Measurements from ENCODE around the gene SEPTIN10. TPM values are rescaled to one million over a fixed set of nuclear protein-coding genes. Genes with fewer than 3 reads are reported as not detected.

Gene SEPTIN10
- total and polyA plus RNA-seq, 2 donors (not counting 1 experiment from before 2014, with no cell fraction given): 0.28 TPM; not detected in 1

DNA sequence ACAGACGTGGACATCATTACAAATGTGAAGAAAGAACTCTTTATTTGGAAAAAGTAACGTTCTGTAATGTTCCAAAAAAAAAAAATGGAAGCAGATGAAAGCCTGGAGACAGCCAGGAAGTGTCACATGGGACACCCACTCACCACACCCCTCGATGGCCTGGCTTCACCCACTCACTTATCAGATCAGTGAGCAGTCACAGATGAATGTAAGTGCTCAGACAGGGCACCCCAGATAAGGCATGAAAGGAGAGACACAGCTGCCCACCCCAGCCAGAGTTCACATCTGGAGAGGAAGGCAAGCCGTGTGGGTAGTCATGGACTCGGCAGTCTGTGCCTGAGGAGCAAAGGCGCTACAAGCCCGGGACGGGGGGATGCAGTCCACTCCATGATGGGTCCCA is 105.2 kb downstream of the SEPTIN10 start:
- Mint-ChIP-seq H3K27me3 (peaks cover 9% of the 10 kb centered on the region), H3K9me3 (ENCODE audit: insufficient read depth) (no peaks in the 10 kb centered on the region), H3K27ac (no peak overlapping the region), H3K4me1 (no peaks in the 10 kb centered on the region), H3K4me3 (no peak overlapping the region)
- ChIA-PET CTCF (interaction anchor here (1.3 to 5.2 kb wide), 2 partner anchors 10 to 380 kb away, joined by 3 to 106 read pairs; partner anchors contain the start of gene SH3RF3), POLR2A (no interaction called here)
- H3K9me3 ChIP-seq (ENCODE audit: control extremely low read depth in 1 of 3, control insufficient read depth in 2 of 3, insufficient read depth in 1 of 3, low read length in 2 of 3): no peaks in the 10 kb centered on the region
- DNase-seq (no peak), ATAC-seq (ENCODE audit: low read depth) (no peak)
- WGBS (ENCODE audit: insufficient coverage): 80% methylated on average over 6 of the region's 8 CpGs
- no peak overlapping the region for H3K9ac ChIP-seq (ENCODE audit: low read length)
- TF ChIP-seq EZH2 (IDR thresholded peaks at IDR 0.05; ENCODE audit: borderline replicate concordance, insufficient read depth, low read depth, low read length, poor library complexity, severe bottlenecking): no peak
- TF ChIP-seq, protein P1, sequence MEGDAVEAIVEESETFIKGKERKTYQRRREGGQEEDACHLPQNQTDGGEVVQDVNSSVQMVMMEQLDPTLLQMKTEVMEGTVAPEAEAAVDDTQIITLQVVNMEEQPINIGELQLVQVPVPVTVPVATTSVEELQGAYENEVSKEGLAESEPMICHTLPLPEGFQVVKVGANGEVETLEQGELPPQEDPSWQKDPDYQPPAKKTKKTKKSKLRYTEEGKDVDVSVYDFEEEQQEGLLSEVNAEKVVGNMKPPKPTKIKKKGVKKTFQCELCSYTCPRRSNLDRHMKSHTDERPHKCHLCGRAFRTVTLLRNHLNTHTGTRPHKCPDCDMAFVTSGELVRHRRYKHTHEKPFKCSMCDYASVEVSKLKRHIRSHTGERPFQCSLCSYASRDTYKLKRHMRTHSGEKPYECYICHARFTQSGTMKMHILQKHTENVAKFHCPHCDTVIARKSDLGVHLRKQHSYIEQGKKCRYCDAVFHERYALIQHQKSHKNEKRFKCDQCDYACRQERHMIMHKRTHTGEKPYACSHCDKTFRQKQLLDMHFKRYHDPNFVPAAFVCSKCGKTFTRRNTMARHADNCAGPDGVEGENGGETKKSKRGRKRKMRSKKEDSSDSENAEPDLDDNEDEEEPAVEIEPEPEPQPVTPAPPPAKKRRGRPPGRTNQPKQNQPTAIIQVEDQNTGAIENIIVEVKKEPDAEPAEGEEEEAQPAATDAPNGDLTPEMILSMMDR (IDR thresholded peaks at IDR 0.05): no peak
- no peaks in the 10 kb centered on the region for H3K79me2 ChIP-seq (ENCODE audit: control insufficient read depth, insufficient read depth, low read length)
- no peak overlapping the region for H2AFZ ChIP-seq (ENCODE audit: insufficient read depth, low read depth, low read length, poor library complexity, severe bottlenecking)
- no peak overlapping the region for H3K27ac ChIP-seq (ENCODE audit: low read length in 2 of 2)
- no peaks in the 10 kb centered on the region for H3K36me3 ChIP-seq (replicated peaks in 1 of 2; ENCODE audit: control extremely low read depth in 1 of 2, control insufficient read depth in 1 of 2, extremely low read depth in 1 of 2, insufficient read depth in 2 of 2, low read length in 1 of 2)
- H4K20me1 ChIP-seq (ENCODE audit: control insufficient read depth, insufficient read depth, low read length, poor library complexity, severe bottlenecking): no peaks in the 10 kb centered on the region
- no peaks in the 10 kb centered on the region for H3K4me1 ChIP-seq (ENCODE audit: control insufficient read depth in 2 of 2, insufficient read depth in 2 of 2, low read length in 2 of 2)
- intact Hi-C loops (cut with micrococcal nuclease): no loop called here
- H3K4me3 ChIP-seq (ENCODE audit: control extremely low read depth in 1 of 5, extremely low read depth in 1 of 5, insufficient read depth in 1 of 5, low read depth in 2 of 5, low read length in 4 of 5): no peak overlapping the region
- H3K4me2 ChIP-seq (replicated peaks; ENCODE audit: low read depth, low read length, poor library complexity, severe bottlenecking): no peak overlapping the region
- no peaks in the 10 kb centered on the region for H3K27me3 ChIP-seq (replicated peaks in 1 of 4; ENCODE audit: control extremely low read depth in 1 of 4, control insufficient read depth in 3 of 4, insufficient read depth in 4 of 4, low read length in 3 of 4)

DNA sequence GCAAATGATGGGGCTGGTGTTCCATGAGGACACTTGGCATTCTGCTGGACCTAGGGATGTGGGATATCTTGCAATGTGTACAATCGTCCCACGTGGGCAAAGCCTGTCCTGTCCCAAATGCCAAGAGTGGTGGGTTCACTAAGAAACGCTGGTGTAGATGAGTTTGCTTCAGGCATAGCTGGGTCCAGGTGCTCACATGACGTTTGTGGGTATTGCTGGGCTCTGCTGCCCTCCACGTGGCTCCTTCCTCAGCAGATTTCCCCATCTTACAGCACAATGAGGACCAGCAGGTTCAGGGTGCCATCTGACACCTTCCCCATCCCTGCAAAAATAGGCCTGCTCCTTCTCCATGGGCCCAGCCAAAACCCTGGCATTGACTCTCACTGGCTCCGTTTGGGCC is 105.9 kb downstream of the SEPTIN10 start:
- no peak for ATAC-seq (ENCODE audit: low read depth)
- H3K27ac ChIP-seq (ENCODE audit: low read length in 2 of 2): no peak overlapping the region
- no peaks in the 10 kb centered on the region for H3K9me3 ChIP-seq (ENCODE audit: control extremely low read depth in 1 of 3, control insufficient read depth in 2 of 3, insufficient read depth in 1 of 3, low read length in 2 of 3)
- H3K4me2 ChIP-seq (replicated peaks; ENCODE audit: low read depth, low read length, poor library complexity, severe bottlenecking): no peak overlapping the region
- H3K4me3 Mint-ChIP-seq: no peak overlapping the region
- no peak overlapping the region for H3K4me3 ChIP-seq (ENCODE audit: control extremely low read depth in 1 of 5, extremely low read depth in 1 of 5, insufficient read depth in 1 of 5, low read depth in 2 of 5, low read length in 4 of 5)
- no peaks in the 10 kb centered on the region for H3K79me2 ChIP-seq (ENCODE audit: control insufficient read depth, insufficient read depth, low read length)
- H4K20me1 ChIP-seq (ENCODE audit: control insufficient read depth, insufficient read depth, low read length, poor library complexity, severe bottlenecking): no peaks in the 10 kb centered on the region
- H3K36me3 ChIP-seq (replicated peaks in 1 of 2; ENCODE audit: control extremely low read depth in 1 of 2, control insufficient read depth in 1 of 2, extremely low read depth in 1 of 2, insufficient read depth in 2 of 2, low read length in 1 of 2): no peaks in the 10 kb centered on the region
- no peaks in the 10 kb centered on the region for H3K4me1 ChIP-seq (ENCODE audit: control insufficient read depth in 2 of 2, insufficient read depth in 2 of 2, low read length in 2 of 2)
- no peak for DNase-seq
- no peaks in the 10 kb centered on the region for H3K4me1 Mint-ChIP-seq
- no peaks in the 10 kb centered on the region for H3K9me3 Mint-ChIP-seq (ENCODE audit: insufficient read depth)
- POLR2A ChIA-PET: no interaction called here
- H3K27me3 Mint-ChIP-seq: peaks cover 9% of the 10 kb centered on the region
- intact Hi-C loops (cut with micrococcal nuclease): no loop called here
- no peak for TF ChIP-seq EZH2 (IDR thresholded peaks at IDR 0.05; ENCODE audit: borderline replicate concordance, insufficient read depth, low read depth, low read length, poor library complexity, severe bottlenecking)
- TF ChIP-seq, protein P1 (IDR thresholded peaks at IDR 0.05): no peak
- H2AFZ ChIP-seq (ENCODE audit: insufficient read depth, low read depth, low read length, poor library complexity, severe bottlenecking): no peak overlapping the region
- no peaks in the 10 kb centered on the region for H3K27me3 ChIP-seq (replicated peaks in 1 of 4; ENCODE audit: control extremely low read depth in 1 of 4, control insufficient read depth in 3 of 4, insufficient read depth in 4 of 4, low read length in 3 of 4)
- no peak overlapping the region for H3K27ac Mint-ChIP-seq
- CTCF ChIA-PET: interaction anchor here (0.7 to 5.2 kb wide), 3 partner anchors 10 to 379 kb away, joined by 3 to 106 read pairs (median 3); partner anchors contain the start of gene SH3RF3
- H3K9ac ChIP-seq (ENCODE audit: low read length): no peak overlapping the region
- 64% methylated on average over 5 of the region's 6 CpGs for WGBS (ENCODE audit: insufficient coverage)
